IMR-90 (cell line): ENCODE results near the gene DYSF. TPM values are rescaled to one million over a fixed set of nuclear protein-coding genes. Genes with fewer than 3 reads are reported as not detected.

Source experiments
- ATAC-seq: fragments of 200-7000 bp; cut with Tn5 transposase; 2 replicates; pipeline ENCODE4 v1.9.1; 2020; ENCODE audit warnings: low read depth, mild to moderate bottlenecking, moderate library complexity
- BruUV-seq: library from RNA; stranded (reverse); fragments of 400-500 nt; replicated peaks from 2 replicates; lab custom pipeline; 2021; lab: Mats Ljungman, UMichigan
- CTCF ChIA-PET: fragments of 300-600 bp; formaldehyde crosslinking; extraction: SDS; loops from one replicate; lab custom pipeline; 2021; ENCODE audit warnings: antibody characterized with exemption; lab: Yijun Ruan, JAX
- POLR2A ChIA-PET: fragments of 300-600 bp; sonication (Branson Sonifier 250); formaldehyde crosslinking; loops from one replicate; lab custom pipeline; 2022; ENCODE audit warnings: antibody characterized with exemption; ENCODE audit not compliant: unreplicated experiment; lab: Charles Lee
- DNase-seq: peaks from one replicate; pipeline ENCODE4 v3.0.0; 2013
- H2AFZ ChIP-seq: replicated peaks from 2 replicates; pipeline ENCODE3; 2013; ENCODE audit warnings: low read length, mild to moderate bottlenecking; ENCODE audit not compliant: poor library complexity
- H2AK5ac ChIP-seq: 2 replicates; pipeline ENCODE4 v1.6.1; 2013; ENCODE audit warnings: low read depth, low read length, inconsistent platforms
- H2AK9ac ChIP-seq: replicated peaks from 2 replicates; pipeline ENCODE3; 2013; ENCODE audit warnings: mild to moderate bottlenecking, low read depth, low read length, moderate library complexity; ENCODE audit not compliant: poor library complexity
- H2BK120ac ChIP-seq: 2 replicates; pipeline ENCODE4 v1.6.1; 2013; ENCODE audit warnings: low read depth, low read length, inconsistent platforms
- H2BK15ac ChIP-seq: 3 replicates; pipeline ENCODE4 v1.6.1; 2013; ENCODE audit warnings: low read depth, low read length, inconsistent platforms
- H2BK20ac ChIP-seq: 2 replicates; pipeline ENCODE4 v1.6.1; 2013; ENCODE audit warnings: low read depth, mild to moderate bottlenecking, inconsistent platforms, low read length, moderate library complexity
- H2BK5ac ChIP-seq: 2 replicates; pipeline ENCODE4 v1.6.1; 2013; ENCODE audit warnings: mild to moderate bottlenecking, low read depth, low read length, inconsistent platforms; ENCODE audit not compliant: poor library complexity, severe bottlenecking
- H3K14ac ChIP-seq: replicated peaks from 2 replicates; pipeline ENCODE4 v1.6.1; 2013; ENCODE audit warnings: low read depth, low read length, inconsistent platforms
- H3K18ac ChIP-seq: 2 replicates; pipeline ENCODE4 v1.6.1; 2013; ENCODE audit warnings: low read depth, low read length, control low read depth
- H3K23ac ChIP-seq: 2 replicates; pipeline ENCODE4 v1.6.1; 2013; ENCODE audit warnings: low read depth, low read length, inconsistent platforms
- H3K27ac ChIP-seq: 2 replicates; pipeline ENCODE4 v1.5.1; 2013; ENCODE audit warnings: mild to moderate bottlenecking, control low read depth, low read length; ENCODE audit not compliant: insufficient read depth
- H3K27me3 ChIP-seq: 2 replicates; pipeline ENCODE4 v1.6.1; 2013; ENCODE audit warnings: low read length; ENCODE audit not compliant: control insufficient read depth, insufficient read depth
- H3K36me3 ChIP-seq: 2 replicates; pipeline ENCODE4 v1.6.1; 2013; ENCODE audit warnings: low read length, mixed read lengths; ENCODE audit not compliant: control insufficient read depth, insufficient read depth
- H3K4ac ChIP-seq: 2 replicates; pipeline ENCODE4 v1.6.1; 2013; ENCODE audit warnings: low read depth, low read length, inconsistent platforms
- H3K4me1 ChIP-seq: 2 replicates; pipeline ENCODE4 v1.6.1; 2013; ENCODE audit warnings: low read length, mixed read lengths; ENCODE audit not compliant: control insufficient read depth, insufficient read depth
- H3K4me2 ChIP-seq: 2 replicates; pipeline ENCODE4 v1.6.1; 2013; ENCODE audit warnings: low read depth, mild to moderate bottlenecking, control low read depth, low read length, moderate library complexity
- H3K4me3 ChIP-seq: 2 replicates; pipeline ENCODE4 v1.5.1; 2013; ENCODE audit warnings: low read depth, mild to moderate bottlenecking, control low read depth, low read length, moderate library complexity; ENCODE audit not compliant: insufficient read depth
- H3K56ac ChIP-seq: 2 replicates; pipeline ENCODE4 v1.6.1; 2013; ENCODE audit warnings: low read length, inconsistent platforms; ENCODE audit not compliant: insufficient read depth; ENCODE audit errors: extremely low read depth
- H3K79me1 ChIP-seq, 2 experiments: 2 replicates each; pipeline ENCODE4 v1.6.1; 2013; ENCODE audit warnings: low read length in 2 of 2, inconsistent platforms in 1 of 2, low read depth in 1 of 2
- H3K9ac ChIP-seq: 2 replicates; pipeline ENCODE4 v1.6.1; 2013; ENCODE audit warnings: low read depth, low read length, control low read depth
- H3K9me1 ChIP-seq: 2 replicates; pipeline ENCODE4 v1.6.1; 2013; ENCODE audit warnings: low read length, inconsistent platforms; ENCODE audit not compliant: insufficient read depth
- H3K9me3 ChIP-seq: 2 replicates; pipeline ENCODE4 v1.6.1; 2013; ENCODE audit warnings: low read length; ENCODE audit not compliant: control insufficient read depth, insufficient read depth
- H4K20me1 ChIP-seq: 2 replicates; pipeline ENCODE4 v1.6.1; 2013; ENCODE audit warnings: low read length, inconsistent platforms; ENCODE audit not compliant: insufficient read depth
- H4K5ac ChIP-seq: 2 replicates; pipeline ENCODE4 v1.6.1; 2013; ENCODE audit warnings: mild to moderate bottlenecking, low read depth, low read length, control low read depth
- H4K8ac ChIP-seq, 2 experiments: 2 replicates each; pipeline ENCODE4 v1.6.1; 2013; ENCODE audit warnings: low read depth in 2 of 2, low read length in 2 of 2, control low read depth in 1 of 2, inconsistent platforms in 1 of 2
- H4K91ac ChIP-seq: 2 replicates; pipeline ENCODE4 v1.6.1; 2013; ENCODE audit warnings: low read depth, low read length, inconsistent platforms; ENCODE audit not compliant: insufficient read depth
- CEBPB ChIP-seq: IDR thresholded peaks from 2 replicates; pipeline ENCODE4 v1.6.1; 2012; ENCODE audit warnings: low read depth, low read length, improper control_type of control experiment
- CHD1 ChIP-seq: IDR thresholded peaks from 2 replicates; pipeline ENCODE4 v1.6.1; 2012; ENCODE audit warnings: low read depth, low read length, improper control_type of control experiment
- CTCF ChIP-seq: conservative IDR thresholded peaks from 2 replicates; pipeline ENCODE4 v1.5.1; 2012; ENCODE audit warnings: mild to moderate bottlenecking, low read depth, low read length, improper control_type of control experiment
- MAZ ChIP-seq: IDR thresholded peaks from 2 replicates; pipeline ENCODE4 v1.6.1; 2012; ENCODE audit warnings: low read depth, mild to moderate bottlenecking, low read length, improper control_type of control experiment, moderate library complexity, borderline replicate concordance
- MXI1 ChIP-seq: IDR thresholded peaks from 2 replicates; pipeline ENCODE4 v1.6.1; 2012; ENCODE audit warnings: low read depth, mild to moderate bottlenecking, low read length, moderate library complexity, borderline replicate concordance
- NFE2L2 ChIP-seq: fragments of 150-350 bp; IDR thresholded peaks from 2 replicates; pipeline ENCODE4 v1.6.1; 2016; ENCODE audit warnings: low read depth, mild to moderate bottlenecking, low read length
- RAD21 ChIP-seq: IDR thresholded peaks from 2 replicates; pipeline ENCODE4 v1.6.1; 2012; ENCODE audit warnings: low read length, improper control_type of control experiment
- RFX5 ChIP-seq: IDR thresholded peaks from 2 replicates; pipeline ENCODE4 v1.8.0; 2012; ENCODE audit warnings: low read depth, mild to moderate bottlenecking, low read length, moderate library complexity
- WGBS, 2 experiments: methylation state at CpG; one replicate each; pipeline versions ENCODE4 v1.1.5 to v1.1.7; 2013; ENCODE audit warnings: missing lambda C conversion rate in 2 of 2; ENCODE audit not compliant: insufficient read length in 1 of 2; ENCODE audit errors: extremely low coverage in 2 of 2; 5-methylcytosine and 5-hydroxymethylcytosine counted together
- dilution Hi-C: fragments of 300-500 bp; cut with HindIII; formaldehyde crosslinking; loops from one replicate; pipeline ENCODE4 v1.14.3; 2018; ENCODE audit warnings: low sequenced_read_pairs; ENCODE audit not compliant: unreplicated experiment
- in situ Hi-C: fragments of 300-500 bp; cut with MboI; formaldehyde crosslinking; loops from 3 replicates; pipeline ENCODE4 v1.14.3; 2019; ENCODE audit warnings: low sequenced_read_pairs, inconsistent platforms, mixed read lengths
- intact Hi-C: fragments of 100-400 bp; cut with micrococcal nuclease; formaldehyde crosslinking; loops from 2 replicates; pipeline ENCODE4 v1.10.0; 2022
- polyA plus RNA-seq, 3 experiments: library from polyadenylated mRNA; depleted of rRNA; stranded (reverse); fragments of >200 nt; gene quantifications; 2 replicates each; pipeline ENCODE4 v1.2.3, GENCODE V29; 2012; ENCODE audit warnings: low replicate concordance in 1 of 3
- total RNA-seq: library from RNA; depleted of rRNA; stranded (reverse); fragments of >200 nt; gene quantifications from 2 replicates; pipeline ENCODE4 v1.2.3, GENCODE V29; 2012
- TF ChIP-seq, protein P1 (sequence below): fragments of 150-350 bp; IDR thresholded peaks from 2 replicates; pipeline ENCODE4 v1.6.1; 2017; ENCODE audit warnings: mild to moderate bottlenecking, antibody characterized with exemption, low read length, low read depth

The DYSF gene
- total and polyA plus RNA-seq, 2 of the 4 experiments (the other 2 are of a cell fraction), result 0.09 to 0.18 TPM

DNA sequence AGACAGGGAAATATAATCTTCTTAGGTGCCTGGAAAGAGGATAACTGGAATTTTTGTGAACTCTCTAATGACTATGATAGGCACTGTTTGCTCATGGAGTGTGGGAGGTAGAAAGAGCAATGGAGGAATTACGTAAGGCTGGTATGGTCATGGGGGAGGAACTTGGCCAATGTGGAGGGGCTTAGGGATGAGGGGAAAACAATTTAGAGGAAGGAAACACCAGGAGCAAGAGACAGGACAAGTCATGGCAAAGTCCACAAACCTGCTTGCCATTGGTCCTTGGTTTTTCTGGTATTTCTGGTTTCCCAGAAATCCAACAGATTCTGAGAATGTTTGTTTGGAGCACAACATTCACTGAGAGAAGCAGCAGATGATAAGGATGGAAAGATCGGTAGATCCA lies 274.2 kb downstream of the DYSF start:
- dilution Hi-C loops (no loop called here), intact Hi-C loops (no loop called here), in situ Hi-C loops (no loop called here)
- ChIA-PET POLR2A (no interaction called here), CTCF (no interaction called here)
- Histone ChIP-seq H4K8ac (no peak overlapping the region), H3K9ac (no peak overlapping the region), H3K23ac (no peak overlapping the region), H4K5ac (no peak overlapping the region), H3K4me3 (no peak overlapping the region), H2BK120ac (no peak overlapping the region), H3K56ac (no peak overlapping the region), H3K27me3 (peaks cover 37% of the 10 kb centered on the region), H3K4me1 (no peaks in the 10 kb centered on the region), H3K79me1 (no peaks in the 10 kb centered on the region), H2AK5ac (no peak overlapping the region), H3K36me3 (no peaks in the 10 kb centered on the region), H2AFZ (no peak overlapping the region), H3K4me2 (no peak overlapping the region), H2BK20ac (no peak overlapping the region), H4K91ac (no peak overlapping the region), H3K27ac (no peak overlapping the region), H2BK15ac (no peak overlapping the region), H3K18ac (no peak overlapping the region), H2AK9ac (no peak overlapping the region), H2BK5ac (no peak overlapping the region), H3K9me1 (no peaks in the 10 kb centered on the region), H3K9me3 (peaks cover 2% of the 10 kb centered on the region; the same call in 1 of the 2 replicates), H4K20me1 (no peaks in the 10 kb centered on the region), H3K4ac (no peak overlapping the region), H3K14ac (no peak overlapping the region)
- no TSS peak for BruUV-seq
- no peak for ATAC-seq
- WGBS, 2 experiments, result 82% methylated on average over 1 of the region's 2 CpGs; no CpG with 5 or more reads in 1 of the 2 experiments
- DNase-seq, result no peak
- TF ChIP-seq, protein P1, sequence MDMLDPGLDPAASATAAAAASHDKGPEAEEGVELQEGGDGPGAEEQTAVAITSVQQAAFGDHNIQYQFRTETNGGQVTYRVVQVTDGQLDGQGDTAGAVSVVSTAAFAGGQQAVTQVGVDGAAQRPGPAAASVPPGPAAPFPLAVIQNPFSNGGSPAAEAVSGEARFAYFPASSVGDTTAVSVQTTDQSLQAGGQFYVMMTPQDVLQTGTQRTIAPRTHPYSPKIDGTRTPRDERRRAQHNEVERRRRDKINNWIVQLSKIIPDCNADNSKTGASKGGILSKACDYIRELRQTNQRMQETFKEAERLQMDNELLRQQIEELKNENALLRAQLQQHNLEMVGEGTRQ, result no peak
- TF ChIP-seq CTCF, result no peak
- TF ChIP-seq MXI1, result no peak
- no peak for TF ChIP-seq RFX5
- TF ChIP-seq MAZ, result no peak
- no peak for TF ChIP-seq CHD1
- TF ChIP-seq NFE2L2, result no peak
- TF ChIP-seq CEBPB, result no peak
- no peak for TF ChIP-seq RAD21
